SKM-1 (cell line): Measurements from ENCODE around the gene ZBTB4.
"Not testable (repeated sequence)": the region's sequence is repeated elsewhere in the genome, so short reads cannot be mapped to it uniquely, and the experiment has no call there.

ENCODE experiments used
- DNase-seq: peaks from one replicate; lab custom pipeline; 2025; ENCODE audit not compliant: unreplicated experiment; lab: John Stamatoyannopoulos, UW

Gene ZBTB4

DNA sequence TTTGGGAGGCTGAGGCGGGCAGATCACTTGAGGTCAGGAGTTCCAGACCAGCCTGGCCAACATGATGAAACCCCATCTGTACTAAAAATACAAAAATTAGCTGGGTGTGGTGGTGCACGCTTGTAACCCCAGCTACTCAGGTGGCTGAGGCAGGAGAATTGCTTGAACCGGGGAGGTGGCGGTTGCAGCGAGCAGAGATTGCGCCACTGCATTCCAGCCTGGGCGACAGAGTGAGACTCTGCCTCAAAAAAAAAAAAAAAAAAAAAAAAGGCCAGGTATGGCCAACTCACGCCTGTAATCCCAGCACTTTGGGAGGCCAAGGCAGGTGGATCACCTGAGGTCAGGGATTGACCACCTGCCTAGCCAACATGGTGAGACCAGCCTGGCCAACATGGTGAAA lies 4.7 kb downstream of the ZBTB4 start:
- not testable (repeated sequence) for DNase-seq

DNA sequence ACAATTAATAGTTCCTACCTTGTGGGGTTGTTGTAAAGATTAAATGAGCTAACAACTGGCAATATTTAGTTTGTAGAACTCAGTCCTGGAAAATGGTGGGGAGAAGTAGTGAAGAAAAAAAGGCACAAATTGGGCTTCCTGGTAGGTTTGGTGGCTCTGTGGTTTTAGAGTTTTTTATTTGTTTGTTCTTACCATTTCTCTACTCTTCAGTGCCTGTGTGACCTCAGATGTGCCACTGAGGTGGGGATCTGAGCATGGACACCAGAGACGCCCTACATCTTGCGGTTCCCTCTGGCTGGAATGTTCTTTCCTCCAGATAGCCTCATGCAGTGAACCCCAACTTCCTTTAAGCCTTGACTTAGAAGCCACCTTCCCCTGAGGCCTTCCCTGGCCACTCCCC lies 7.7 kb downstream of the ZBTB4 start:
- DNase-seq, result no peak

- DNase-seq, result not testable (repeated sequence)
Observed at GRCh38 chr17:7470457-7470973, 8.9 kb downstream of the ZBTB4 start.

DNA sequence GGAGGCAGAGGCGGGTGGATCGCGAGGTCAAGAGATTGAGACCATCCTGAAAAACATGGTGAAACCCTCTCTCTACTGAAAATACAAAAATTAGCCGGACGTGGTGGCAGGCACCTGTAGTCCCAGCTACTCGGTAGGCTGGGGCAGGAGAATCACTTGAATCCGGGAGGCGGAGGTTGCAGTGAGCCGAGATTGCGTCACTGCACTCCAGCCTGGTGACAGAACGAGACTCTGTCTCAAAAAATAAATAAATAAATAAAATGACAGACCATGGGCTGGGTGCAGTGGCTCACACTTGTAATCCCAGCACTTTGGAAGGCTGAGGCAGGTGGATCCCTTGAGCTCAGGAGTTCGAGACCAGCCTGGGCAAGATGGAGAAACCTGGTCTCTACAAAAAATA lies 9.6 kb downstream of the ZBTB4 start:
- not testable (repeated sequence) for DNase-seq

DNA sequence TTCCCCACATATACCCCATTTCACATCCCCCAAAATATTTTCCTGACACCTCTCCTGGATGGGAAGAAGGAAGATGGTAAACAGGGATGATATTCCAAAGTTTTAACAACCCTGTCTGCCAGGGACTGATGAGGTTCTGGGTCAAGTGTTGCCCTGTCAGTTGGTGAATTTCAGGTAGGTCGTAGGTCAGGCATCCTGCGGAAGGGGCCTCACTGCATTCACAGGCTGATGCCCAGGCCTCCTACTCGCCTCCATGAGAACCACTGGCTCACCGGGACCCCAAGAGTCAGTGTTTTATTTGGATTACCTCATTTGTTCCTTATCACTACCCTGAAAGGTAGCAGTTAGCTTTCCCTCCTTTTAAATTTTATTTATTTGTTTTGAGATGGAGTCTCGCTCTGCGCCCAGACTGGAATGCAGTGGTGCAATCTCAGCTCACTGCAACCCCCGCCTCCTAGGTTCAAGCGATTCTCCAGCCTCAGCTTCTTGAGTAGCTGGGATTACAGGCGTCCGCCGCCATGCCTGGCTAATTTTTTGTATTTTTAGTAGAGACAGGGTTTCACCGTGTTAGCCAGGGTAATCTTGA lies 10.5 kb downstream of the ZBTB4 start:
- DNase-seq, result no peak

- no peak for DNase-seq
Observed at GRCh38 chr17:7468290-7468689, 11.1 kb downstream of the ZBTB4 start.

GRCh38 chr17:7467498-7467897 lies 11.9 kb downstream of the ZBTB4 start:
- DNase-seq, result no peak

DNA sequence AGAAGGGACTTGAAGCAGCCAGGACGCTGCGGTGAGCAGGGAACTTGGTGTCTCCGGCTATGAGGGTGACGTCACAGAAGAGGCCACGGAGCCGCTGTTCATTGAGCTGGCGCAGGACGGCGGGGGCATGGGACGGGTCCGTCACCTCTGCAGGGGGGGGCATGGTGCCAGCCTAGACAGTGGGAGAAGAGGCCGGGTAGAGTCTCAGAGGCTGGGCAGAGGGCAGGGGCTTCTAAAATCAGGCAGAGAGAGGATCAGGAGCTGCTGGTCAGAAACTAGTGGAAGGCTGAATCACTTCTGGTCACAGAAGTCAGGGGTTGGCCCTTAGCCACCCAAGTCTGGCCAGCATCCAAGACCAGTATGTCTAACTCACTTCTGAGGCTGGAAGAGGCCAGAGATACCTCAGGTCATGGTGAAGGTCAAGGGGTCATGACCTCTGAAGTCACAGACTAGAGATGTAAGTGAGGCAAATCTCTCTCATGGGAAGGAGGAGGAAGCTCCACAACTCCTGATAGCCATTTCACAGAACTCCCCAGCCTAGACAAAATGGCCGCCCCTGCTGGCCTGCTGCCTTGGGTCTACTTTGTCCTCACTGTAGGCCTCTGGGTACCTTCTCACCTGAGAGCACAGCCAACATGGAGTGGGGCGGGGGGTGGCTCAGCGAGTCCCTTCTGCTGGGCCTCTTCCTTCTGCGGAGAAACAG lies 12.6 kb downstream of the ZBTB4 start:
- no peak for DNase-seq

DNA sequence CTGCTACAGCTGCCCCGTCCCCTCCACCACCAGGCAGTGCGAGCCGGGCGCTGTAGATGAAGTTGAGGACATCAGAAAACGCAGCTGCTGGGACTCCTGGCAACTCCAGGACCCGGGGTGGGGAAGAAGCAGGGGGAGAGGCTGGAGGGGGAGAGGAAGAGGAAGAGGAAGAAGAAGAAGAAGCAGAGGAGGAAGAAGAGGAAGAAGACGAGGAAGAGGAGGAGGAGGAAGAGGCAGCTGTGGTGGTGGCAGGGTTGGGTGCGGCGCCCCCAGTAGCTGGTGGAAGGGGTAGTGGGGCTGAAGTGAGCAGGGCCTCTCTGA lies 13.2 kb downstream of the ZBTB4 start:
- no peak for DNase-seq

DNA sequence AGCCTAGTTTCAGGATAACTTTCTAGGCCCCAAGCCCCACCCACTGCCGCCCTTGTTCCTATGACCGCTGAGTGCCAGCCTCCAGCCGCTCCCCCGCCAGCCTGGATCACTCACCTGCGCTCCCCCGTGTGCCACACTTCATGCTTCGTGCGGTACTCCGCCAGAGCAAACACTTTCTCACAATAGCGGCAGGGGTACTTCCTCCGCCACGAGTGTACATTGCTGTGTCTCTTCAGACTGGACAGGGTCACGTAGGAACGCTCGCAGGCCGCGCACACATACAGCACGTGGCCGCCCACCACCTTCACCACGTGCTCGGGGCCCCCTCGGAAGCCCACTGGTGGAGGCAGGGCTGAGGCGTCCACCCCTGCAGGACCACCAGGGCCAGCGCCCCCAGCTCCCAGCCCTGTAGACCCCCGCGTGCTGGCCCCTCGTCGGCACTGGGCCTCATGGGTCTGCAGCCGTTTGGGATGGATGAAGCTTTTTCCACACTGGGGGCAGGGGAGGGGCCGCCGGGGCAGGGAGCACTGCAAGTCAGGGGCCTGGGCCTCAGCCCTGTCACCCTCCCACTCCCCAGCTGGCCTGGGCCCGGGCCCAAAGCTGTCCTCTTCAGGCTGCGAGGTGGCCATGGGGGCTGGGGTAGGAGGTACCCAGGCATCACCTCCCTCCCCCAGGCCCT lies 13.7 kb downstream of the ZBTB4 start:
- no peak for DNase-seq

- DNase-seq, result no peak
Observed at GRCh38 chr17:7464081-7464480, 15.3 kb downstream of the ZBTB4 start.

GRCh38 chr17:7463372-7463846 lies 16.0 kb downstream of the ZBTB4 start:
- DNase-seq, result no peak

GRCh38 chr17:7462474-7463371 lies 16.7 kb downstream of the ZBTB4 start:
- DNase-seq, result no peak

GRCh38 chr17:7460850-7461660 lies 18.4 kb downstream of the ZBTB4 start:
- no peak for DNase-seq

- no peak for DNase-seq
Observed at GRCh38 chr17:7459961-7460545, 19.4 kb downstream of the ZBTB4 start.

- no peak for DNase-seq
Observed at GRCh38 chr17:7448461-7448860, 31.0 kb downstream of the ZBTB4 start.

DNA sequence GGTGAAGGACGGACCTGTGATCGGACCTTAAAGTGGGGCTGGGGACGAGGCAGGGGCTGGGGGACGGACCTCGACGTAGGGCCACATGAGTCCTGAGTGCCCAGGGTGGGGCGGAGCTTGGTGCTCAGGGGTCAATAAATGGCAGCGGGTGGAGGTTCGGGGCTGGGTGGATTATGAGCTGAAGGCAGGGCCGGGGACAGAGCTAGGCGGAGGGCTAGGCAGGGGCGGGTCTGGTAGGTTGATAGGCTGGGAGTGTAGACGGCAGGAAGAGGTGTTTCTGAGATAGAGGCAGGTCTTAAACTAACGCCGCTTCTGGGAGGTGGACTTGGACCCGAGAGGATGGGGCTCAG lies 33.8 kb downstream of the ZBTB4 start:
- no peak for DNase-seq

DNA sequence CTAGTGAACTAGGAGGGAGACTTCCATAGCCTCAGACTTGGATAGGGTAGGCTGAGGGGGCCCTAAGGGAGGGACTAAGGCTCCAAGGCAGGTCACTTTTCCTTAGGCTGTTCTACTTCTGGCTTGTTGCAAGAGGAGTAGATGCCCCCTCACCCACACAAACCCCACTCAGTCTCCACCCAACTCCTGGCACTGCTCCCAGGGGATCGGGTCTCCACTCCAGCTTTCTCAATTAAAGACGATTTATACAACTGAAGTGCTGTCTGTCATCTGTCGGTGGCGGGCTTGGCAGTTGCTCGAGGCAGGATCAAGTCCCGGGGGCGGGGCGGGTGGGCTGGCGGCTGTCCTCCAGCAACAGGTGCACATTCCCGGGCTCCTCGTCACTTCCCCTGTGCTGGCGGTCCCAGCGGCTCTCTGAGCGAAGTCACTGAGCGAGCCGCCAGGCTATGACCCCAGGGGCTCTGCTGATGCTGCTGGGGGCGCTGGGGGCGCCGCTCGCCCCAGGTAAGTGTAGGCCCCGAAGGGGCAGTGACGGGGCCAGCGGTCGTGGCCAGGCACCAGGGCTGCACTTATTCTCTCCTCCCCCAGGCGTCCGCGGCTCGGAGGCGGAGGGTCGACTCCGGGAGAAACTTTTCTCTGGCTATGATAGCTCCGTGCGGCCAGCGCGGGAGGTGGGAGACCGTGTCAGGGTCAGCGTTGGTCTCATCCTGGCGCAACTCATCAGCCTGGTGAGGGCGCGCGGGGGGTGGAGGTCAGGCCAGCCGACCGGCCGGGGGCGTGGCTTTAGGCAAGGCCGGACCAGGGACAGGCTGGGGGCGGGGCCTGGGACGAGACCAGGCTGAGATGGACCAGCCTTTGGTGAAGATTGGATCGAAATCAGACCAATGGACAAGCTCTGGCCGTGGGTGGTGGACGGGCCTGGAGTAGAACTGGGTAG lies 34.5 kb downstream of the ZBTB4 start, which contains the start of gene CHRNB1:
TSS of gene CHRNB1 (plus strand) at position 380 of the 937 bp plus-strand sequence. CDS start at position 447, 67 bp downstream.
- DNase-seq, result no peak
